PC-3 (cell line): ENCODE data around the gene CEP78.

Experiments used
- CTCF ChIP-seq: fragments of 300-600 bp; sonication (generic); conservative IDR thresholded peaks from 2 replicates; pipeline ENCODE4 v1.5.1; 2017; ENCODE audit warnings: antibody characterized with exemption, low read depth, mild to moderate bottlenecking, low read length
- EZH2 ChIP-seq: fragments of 300-600 bp; sonication (generic); IDR thresholded peaks from one replicate; pipeline ENCODE4 v1.6.1; 2017; ENCODE audit warnings: antibody characterized with exemption, mild to moderate bottlenecking, low read length; ENCODE audit not compliant: unreplicated experiment
- EZH2phosphoT487 ChIP-seq: fragments of 300-600 bp; sonication (generic); IDR thresholded peaks from 2 replicates; pipeline ENCODE4 v1.6.1; 2018; ENCODE audit warnings: mild to moderate bottlenecking, antibody characterized with exemption, low read length, borderline replicate concordance

DNA sequence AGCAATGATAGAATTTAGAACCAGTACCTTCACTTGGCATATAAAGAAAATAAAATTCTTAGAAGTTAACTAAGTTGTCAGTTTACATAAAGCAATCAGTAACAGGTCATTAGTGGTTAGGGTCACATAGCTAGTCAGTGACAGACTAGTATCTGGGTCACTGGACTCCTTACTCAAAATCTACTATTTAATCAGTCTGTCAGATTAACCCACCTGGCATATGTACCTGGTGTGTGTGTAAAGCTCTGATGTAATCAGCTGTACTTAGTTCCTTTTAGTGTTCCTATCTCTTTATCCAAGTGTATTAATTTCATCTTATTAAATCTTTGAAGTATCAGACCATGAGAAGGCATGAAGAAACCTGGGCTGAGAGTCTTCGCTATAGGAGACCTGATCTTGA is 7.3 kb downstream of the CEP78 start:
- no peak for TF ChIP-seq EZH2
- TF ChIP-seq EZH2phosphoT487 = no peak
- TF ChIP-seq CTCF = no peak
